HG03066 (cell line): Measurements from ENCODE around the gene PCSK1.
A peak's percentile ranks its signal among the peaks of the same experiment; 100 is the strongest.
"Not testable (repeated sequence)": the region's sequence is repeated elsewhere in the genome, so short reads cannot be mapped to it uniquely, and the experiment has no call there.

ENCODE experiments used
- ATAC-seq: cut with Tn5 transposase; IDR thresholded peaks from one replicate; pipeline ENCODE4 v1.9.1; 2021; ENCODE audit warnings: low read depth; ENCODE audit not compliant: unreplicated experiment

The PCSK1 gene

DNA sequence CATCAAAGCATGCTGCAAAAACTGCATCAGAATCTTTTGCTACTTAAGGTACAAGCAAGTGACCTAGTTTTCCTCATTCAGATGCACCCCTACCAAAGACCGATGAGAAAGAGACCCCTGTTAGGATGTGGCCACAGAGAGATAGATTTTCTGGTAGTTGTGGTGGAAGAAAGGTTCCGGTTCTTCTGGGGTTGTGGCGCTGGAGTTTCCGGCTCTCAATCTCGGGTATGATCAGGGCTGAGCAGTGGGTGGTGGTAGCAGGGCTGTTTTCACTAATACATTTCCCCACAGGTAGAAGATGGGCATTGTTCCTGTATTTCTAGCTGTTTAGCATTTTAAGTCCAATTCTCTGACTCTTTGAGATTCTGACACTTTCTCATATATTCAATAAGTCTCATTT, 58.4 kb downstream of the PCSK1 start:
- ATAC-seq, result no peak

DNA sequence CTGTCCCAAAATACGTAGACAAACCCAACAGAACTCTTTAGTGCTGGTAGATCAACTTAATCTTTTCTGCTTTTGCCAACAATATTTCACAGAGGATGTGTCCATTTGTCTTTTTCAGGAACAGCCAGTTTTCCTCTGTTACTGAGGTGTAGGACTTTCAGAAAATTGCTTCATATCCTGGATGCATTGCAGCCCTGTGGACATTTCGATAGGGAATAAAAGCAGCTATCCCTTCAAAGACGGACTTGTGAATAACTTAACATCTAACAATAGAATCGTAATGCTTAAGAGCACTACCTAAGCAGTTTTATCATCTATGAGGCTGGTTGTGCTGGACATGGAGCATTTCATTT, 59.7 kb downstream of the PCSK1 start:
- ATAC-seq, result no peak

DNA sequence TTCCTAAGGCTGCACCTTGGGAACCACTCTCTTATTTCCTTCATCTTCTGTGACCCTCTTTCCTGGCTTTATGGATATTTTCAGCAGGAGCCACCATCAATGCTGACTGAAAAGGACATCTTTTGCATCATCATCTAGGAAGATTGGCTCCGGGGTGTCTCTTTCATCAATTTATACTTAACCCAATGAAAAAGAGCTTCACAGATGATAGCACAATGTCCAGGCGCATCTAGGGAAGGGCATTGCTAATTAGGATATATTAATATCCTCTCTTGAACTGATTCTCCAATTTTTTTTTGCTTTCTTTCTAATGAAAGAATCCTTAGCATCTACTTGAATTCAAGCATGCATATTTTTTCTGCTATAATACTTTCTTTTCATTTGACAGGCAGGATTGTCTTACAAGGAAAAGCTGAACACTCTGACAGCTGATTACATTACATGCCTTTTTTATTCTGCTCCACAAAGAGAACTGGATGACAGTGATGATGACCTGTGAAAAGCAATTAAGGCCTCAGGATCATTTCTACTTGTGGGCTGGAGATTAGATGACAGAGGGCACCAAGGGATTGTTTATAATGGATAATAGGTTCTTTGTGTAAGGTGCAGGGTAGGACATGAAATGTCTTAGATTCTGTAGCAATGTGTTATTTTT, 60.2 kb downstream of the PCSK1 start:
- ATAC-seq, result no peak

DNA sequence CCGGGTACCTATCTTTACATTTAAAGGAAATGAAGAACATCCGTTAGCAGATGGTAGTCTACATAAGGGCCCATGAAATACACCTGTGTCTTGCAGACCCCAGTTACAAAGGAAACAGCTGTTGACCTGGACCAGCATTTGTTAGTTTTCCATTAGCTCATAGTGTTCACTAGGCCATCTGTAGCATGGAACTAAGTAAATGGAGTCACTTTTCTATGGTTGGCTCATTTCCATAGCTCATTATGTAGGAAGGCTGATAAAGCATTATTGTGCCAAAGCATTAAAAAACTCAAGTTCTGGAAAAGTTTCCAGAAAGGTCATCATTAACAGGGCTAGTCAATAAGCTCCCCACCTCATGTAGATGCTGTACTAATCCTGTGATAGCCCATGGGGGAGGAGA, 62.1 kb downstream of the PCSK1 start:
- ATAC-seq, result no peak

DNA sequence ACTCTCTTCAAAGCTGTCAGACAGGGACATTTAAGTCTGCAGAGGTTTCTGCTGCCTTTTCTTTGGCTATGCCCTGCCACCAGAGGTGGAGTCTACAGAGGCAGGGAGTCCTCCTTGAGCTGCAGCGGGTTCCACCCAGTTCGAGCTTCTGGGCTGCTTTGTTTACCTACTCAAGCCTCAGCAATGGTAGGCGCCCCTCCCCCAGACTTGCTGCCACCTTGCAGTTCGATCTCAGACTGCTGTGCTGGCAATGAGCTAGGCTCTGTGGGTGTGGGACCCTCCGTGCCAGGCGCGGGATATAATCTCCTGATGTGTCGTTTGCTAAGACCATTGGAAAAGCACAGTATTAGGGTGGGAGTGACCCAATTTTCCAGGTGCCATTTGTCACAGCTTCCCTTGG, 65.7 kb downstream of the PCSK1 start:
- ATAC-seq, result not testable (repeated sequence)

DNA sequence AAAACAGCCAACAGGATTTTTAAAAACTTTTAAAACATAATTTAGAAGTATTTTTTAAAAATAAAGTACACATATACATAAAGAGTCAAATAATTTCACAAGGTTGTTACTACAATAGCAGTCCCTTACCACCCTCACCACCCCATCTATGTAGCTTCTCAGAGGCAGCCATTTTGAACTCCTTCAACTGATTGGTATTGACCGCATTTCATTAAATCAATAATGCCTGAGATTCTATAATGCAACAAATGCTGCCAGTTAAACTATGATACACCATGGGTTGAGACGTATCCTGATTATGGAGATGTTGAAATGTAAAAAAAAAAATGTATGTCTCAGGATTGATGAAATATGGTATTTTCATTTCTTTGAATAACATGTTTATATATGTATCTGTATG, 78.8 kb downstream of the PCSK1 start:
- ATAC-seq, result no peak

DNA sequence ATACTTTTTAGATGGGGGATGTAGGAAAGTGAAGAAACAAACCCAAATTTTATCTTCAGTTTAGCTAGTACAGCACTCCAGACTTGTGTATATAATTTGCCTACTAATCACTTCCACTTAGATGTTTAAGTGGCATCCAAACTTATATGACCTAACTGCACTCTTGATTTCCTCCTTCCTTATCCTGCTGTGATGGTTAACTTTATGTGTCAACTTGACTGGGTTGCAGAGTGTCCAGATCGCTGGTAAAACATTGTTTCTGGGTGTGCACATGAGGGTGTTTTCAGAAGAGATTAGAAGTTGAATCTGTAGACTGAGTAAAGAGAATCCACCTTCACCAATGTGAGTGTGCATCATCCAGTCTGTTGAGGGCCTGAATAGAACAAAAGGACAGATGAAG, 79.8 kb downstream of the PCSK1 start:
- no peak for ATAC-seq

DNA sequence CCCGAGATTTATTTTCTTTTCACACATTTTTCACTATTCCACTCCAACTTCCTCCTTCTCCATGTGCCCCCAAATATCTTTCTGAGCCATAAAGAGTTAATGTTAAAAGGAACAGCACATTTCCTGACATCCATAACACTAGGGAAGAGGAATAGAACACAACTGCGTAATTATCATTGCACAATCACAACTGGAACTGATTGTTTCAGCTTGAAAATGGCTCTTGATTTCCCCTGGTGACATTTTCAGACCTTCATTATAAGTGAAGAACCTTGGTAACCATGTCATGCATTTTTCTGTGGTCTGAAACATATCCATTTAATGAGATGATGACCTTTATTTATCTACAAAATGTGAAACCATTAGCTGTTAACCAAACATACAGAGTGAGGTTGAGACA, 82.4 kb downstream of the PCSK1 start:
- no peak for ATAC-seq

DNA sequence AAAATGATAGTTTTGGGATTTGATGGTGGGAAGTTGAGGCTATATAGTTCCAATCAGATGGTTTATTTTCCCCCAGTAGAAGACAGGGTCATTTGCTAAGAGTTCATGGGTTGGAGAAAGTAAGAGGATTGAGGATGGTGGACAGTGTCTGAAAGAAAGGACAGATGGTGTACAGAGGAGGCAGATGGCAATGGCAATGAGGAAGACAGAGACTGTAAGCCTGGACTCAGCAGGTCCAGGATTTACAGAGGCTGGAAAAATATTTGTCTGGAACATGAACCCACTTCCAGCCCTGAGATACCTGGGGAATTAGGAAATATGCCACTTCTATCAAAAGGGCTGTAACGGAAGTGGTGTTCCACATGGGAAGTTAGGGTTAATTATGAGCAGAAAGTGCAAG, 84.5 kb downstream of the PCSK1 start:
- no peak for ATAC-seq

DNA sequence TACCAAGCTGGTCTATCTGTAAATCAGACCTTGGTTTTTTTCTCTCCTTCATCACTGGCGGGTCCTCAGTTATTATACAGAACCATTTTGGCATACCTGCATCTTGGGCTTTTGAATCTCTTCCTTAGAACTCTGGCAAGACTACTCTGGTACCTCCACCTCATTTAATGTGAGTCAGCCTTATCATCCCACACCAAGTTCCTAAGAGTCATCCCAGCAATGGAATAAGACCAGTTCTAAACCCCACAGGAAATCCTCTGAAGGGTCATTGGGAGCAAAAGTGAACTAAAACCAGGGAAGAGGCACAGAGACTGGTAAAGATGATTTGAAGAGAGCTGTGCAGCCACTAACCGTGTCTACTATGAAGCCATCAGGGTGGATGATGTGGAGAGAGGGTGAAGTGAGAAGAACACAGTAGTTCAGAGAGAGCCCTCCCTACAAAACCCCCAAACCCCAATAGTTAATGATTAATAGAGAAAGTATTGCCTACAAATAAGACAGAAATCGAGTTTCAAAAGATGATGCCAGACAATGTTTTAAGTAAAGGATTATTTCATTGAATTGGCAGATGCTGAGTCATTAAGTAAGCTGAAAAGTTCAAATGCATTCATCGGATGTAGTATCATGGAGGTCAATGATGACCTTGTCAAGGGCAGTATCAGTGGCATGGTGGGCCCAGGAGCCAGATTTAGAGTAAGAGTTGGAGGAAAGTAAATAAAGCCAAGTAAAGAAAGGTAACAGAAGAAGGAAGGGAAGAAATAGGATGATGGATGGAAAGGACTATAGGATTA, 85.4 kb downstream of the PCSK1 start:
- no peak for ATAC-seq

DNA sequence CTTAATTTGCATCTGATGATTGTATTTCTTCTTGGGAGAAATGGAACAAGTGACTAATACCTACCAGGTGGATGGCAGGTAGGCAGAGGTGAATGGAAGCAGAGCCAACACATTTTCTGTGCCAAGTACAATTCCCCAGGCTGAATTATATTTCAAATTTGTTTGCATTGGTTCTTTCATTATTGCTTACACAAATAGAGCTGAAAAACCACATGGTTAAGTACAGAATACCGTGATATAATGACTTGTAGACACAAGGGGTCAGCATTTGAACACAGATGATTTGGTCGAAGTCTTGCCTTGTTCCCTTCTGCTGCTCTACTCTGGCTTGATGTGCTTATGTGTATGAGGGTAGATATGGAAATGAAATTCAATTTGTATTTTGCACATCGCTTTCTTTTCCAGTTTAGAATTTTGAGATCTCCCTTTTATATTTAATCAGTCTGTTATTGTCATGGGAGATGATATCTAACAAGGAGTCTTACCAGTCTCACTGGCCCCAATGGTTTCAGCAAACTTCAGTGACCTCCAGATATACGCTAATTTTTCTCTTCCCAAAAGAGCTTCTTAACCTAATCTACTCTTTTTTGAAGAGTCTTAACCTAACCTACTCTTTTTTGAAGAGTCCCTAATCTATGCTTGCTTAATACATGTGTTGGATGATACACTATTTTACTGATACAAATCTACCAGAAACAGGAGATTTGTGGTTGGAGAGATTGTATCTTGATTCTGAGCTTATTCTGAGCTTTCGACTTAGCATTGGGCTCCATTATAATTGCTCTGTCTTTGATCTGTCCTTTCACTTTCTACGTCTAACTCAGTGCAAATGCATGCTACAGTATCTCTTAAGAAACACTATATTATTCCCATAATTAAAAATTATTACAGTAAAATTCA, 88.1 kb downstream of the PCSK1 start:
- ATAC-seq, result peak; percentile 87

DNA sequence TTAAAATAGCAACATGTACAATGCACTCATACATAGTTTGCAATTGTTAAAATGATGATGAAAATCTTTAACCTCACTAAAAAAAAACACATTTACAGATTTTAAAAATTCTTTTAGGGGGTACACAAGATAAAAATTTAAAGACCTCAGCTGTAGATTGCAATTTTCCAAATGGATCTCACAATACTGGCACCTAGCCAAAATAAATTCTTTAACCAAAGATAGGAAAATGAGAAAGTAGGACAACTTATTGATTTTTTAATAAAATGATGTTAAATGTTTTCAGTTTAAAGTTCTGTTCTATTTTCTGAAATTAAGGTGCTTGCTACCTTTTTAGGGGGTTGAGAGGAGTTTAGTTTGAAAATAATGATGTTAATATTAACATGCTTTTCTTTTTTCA, 90.0 kb downstream of the PCSK1 start:
- ATAC-seq, result no peak

DNA sequence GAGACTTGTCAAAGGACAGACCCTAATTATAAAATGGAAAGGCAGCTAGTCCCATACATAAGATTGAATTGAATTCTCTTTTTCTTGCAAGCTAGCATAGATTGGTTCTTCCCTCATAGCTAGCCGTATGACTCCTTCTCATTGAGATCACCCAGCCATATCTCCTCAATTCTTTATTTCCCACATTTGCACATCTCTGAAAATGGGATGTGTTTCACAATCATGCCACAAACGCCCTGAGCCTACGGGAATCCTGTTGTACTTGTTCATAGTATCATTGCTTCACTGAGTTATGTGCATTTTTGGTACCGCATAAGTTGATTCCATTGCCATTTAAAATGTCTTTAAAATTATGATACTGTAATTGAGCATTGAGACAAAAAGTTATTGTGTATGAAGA, 90.5 kb downstream of the PCSK1 start:
- no peak for ATAC-seq
